A549 treated with Mapracorat at 1 μM for 4 hours (cell line): ENCODE results near the gene FAM229A. TPM values are rescaled to one million over a fixed set of nuclear protein-coding genes. Genes with fewer than 3 reads are reported as not detected.

Source experiments
- total RNA-seq: library from RNA; stranded (reverse); fragments of 200-300 nt; extraction: Qiagen RNA extraction; gene quantifications from 5 replicates; pipeline ENCODE4 v1.2.3, GENCODE V29; 2022

The FAM229A gene, protein sequence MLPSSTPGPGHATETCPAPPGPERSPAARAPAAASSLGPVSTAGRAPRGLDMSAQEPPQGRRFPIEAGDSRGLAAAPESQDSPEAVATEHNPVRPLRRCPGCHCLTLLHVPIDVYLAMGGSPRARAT
- total RNA-seq, result 2.5 to 5.6 TPM (median 4.0 TPM) in 5 replicates

GRCh38 chr1:32362474-32363313 is at the start of gene FAM229A, which contains the start of gene TSSK3:
Gene FAM229A (minus strand): TSS chr1:32362485. CDS start chr1:32362091, 394 bp downstream.
Gene TSSK3 (plus strand): TSS chr1:32362539. CDS start chr1:32362702, 163 bp downstream.

GRCh38 chr1:32394141-32394889 is 32.0 kb upstream of the FAM229A start, which contains the start of gene BSDC1:
Gene BSDC1 (minus strand): TSS chr1:32394441. CDS start chr1:32394414, 27 bp downstream.

GRCh38 chr1:32335790-32336590 is 26.3 kb downstream of the FAM229A start, which contains the start of gene MARCKSL1:
Gene MARCKSL1 (minus strand): TSS chr1:32336233. CDS start chr1:32336033, 200 bp downstream.

Other genes with a start within 250 kb of the FAM229A start
- gene TXLNA, start 182.8 kb downstream of the FAM229A start, total RNA-seq, result 25.9 to 29.9 TPM (median 26.8 TPM) in 5 replicates
- 1.8 to 2.4 TPM (median 2.0 TPM) in 5 replicates for gene CCDC28B, start 161.9 kb downstream of the FAM229A start, total RNA-seq
- gene IQCC, start 156.8 kb downstream of the FAM229A start, total RNA-seq, result 1.2 to 2.4 TPM (median 1.8 TPM) in 5 replicates
- gene DCDC2B, start 153.4 kb downstream of the FAM229A start, total RNA-seq, result not detected in 5 replicates
- gene TMEM234, start 140.1 kb downstream of the FAM229A start, total RNA-seq, result 8.2 to 9.2 TPM (median 8.7 TPM) in 5 replicates
- 258 to 281 TPM (median 272 TPM) in 5 replicates for gene EIF3I, start 140.1 kb downstream of the FAM229A start, total RNA-seq
- gene FAM167B, start 115.3 kb downstream of the FAM229A start, total RNA-seq, result 0.40 to 0.70 TPM (median 0.58 TPM) in 5 replicates
- not detected in 5 replicates for gene LCK, start 111.2 kb downstream of the FAM229A start, total RNA-seq
- gene HDAC1, start 70.4 kb downstream of the FAM229A start, total RNA-seq, result 52.5 to 57.3 TPM (median 53.7 TPM) in 5 replicates
- gene MARCKSL1, start 26.3 kb downstream of the FAM229A start, total RNA-seq, result 56.5 to 70.2 TPM (median 68.3 TPM) in 5 replicates
- 0.86 TPM in 1 of 5 replicates, not detected in the others for gene TSSK3, start 54 bp upstream of the FAM229A start, total RNA-seq
- 17.3 to 21.5 TPM (median 20.5 TPM) in 5 replicates for gene BSDC1, start 32.0 kb upstream of the FAM229A start, total RNA-seq
- 0.01 TPM in 1 of 5 replicates, not detected in the others for gene ZBTB8B, start 102.6 kb upstream of the FAM229A start, total RNA-seq
- gene ZBTB8A, start 176.9 kb upstream of the FAM229A start, total RNA-seq, result 3.4 to 4.9 TPM (median 4.0 TPM) in 5 replicates